GM19452 (cell line): ENCODE results near the gene ANKRD42.
A peak's percentile ranks its signal among the peaks of the same experiment; 100 is the strongest.
"Not testable (repeated sequence)": the region's sequence is repeated elsewhere in the genome, so short reads cannot be mapped to it uniquely, and the experiment has no call there.

ENCODE experiments used
- ATAC-seq: cut with Tn5 transposase; IDR thresholded peaks from one replicate; pipeline ENCODE4 v1.9.1; 2021; ENCODE audit not compliant: unreplicated experiment

ANKRD42 gene

GRCh38 chr11:83238111-83238510 is 44.6 kb downstream of the ANKRD42 start:
- no peak for ATAC-seq

- ATAC-seq, result peak; percentile 76
Measured at GRCh38 chr11:83241291-83241946, 47.9 kb downstream of the ANKRD42 start.

GRCh38 chr11:83249445-83249844 is 55.9 kb downstream of the ANKRD42 start:
- ATAC-seq, result no peak

- peak; percentile 68 for ATAC-seq
Measured at GRCh38 chr11:83249972-83250593, 56.6 kb downstream of the ANKRD42 start.

GRCh38 chr11:83252266-83252665 is 58.8 kb downstream of the ANKRD42 start:
- ATAC-seq, result no peak

GRCh38 chr11:83252941-83253340 is 59.4 kb downstream of the ANKRD42 start:
- ATAC-seq, result no peak

- ATAC-seq, result no peak
Measured at GRCh38 chr11:83255366-83255765, 61.9 kb downstream of the ANKRD42 start.

- ATAC-seq, result no peak
Measured at GRCh38 chr11:83256602-83257340, 63.3 kb downstream of the ANKRD42 start.

- ATAC-seq, result no peak
Measured at GRCh38 chr11:83257761-83258168, 64.3 kb downstream of the ANKRD42 start.

GRCh38 chr11:83259559-83259958 is 66.0 kb downstream of the ANKRD42 start:
- no peak for ATAC-seq

- no peak for ATAC-seq
Measured at GRCh38 chr11:83265331-83265730, 71.8 kb downstream of the ANKRD42 start.

GRCh38 chr11:83269080-83269479 is 75.6 kb downstream of the ANKRD42 start:
- ATAC-seq, result not testable (repeated sequence)

- ATAC-seq, result not testable (repeated sequence)
Measured at GRCh38 chr11:83271734-83272133, 78.2 kb downstream of the ANKRD42 start.

- no peak for ATAC-seq
Measured at GRCh38 chr11:83272627-83273026, 79.1 kb downstream of the ANKRD42 start.

- ATAC-seq, result no peak
Measured at GRCh38 chr11:83275888-83276641, 82.6 kb downstream of the ANKRD42 start.

GRCh38 chr11:83278351-83278750 is 84.8 kb downstream of the ANKRD42 start:
- no peak for ATAC-seq

- ATAC-seq, result no peak
Measured at GRCh38 chr11:83280256-83280655, 86.7 kb downstream of the ANKRD42 start.

- no peak for ATAC-seq
Measured at GRCh38 chr11:83282084-83282716, 88.7 kb downstream of the ANKRD42 start.

- no peak for ATAC-seq
Measured at GRCh38 chr11:83284501-83285150, 91.1 kb downstream of the ANKRD42 start.

GRCh38 chr11:83285151-83285770 is 91.7 kb downstream of the ANKRD42 start:
- peak; percentile 42 for ATAC-seq
